ENCODE measurements around the gene PDPK1.

DNA sequence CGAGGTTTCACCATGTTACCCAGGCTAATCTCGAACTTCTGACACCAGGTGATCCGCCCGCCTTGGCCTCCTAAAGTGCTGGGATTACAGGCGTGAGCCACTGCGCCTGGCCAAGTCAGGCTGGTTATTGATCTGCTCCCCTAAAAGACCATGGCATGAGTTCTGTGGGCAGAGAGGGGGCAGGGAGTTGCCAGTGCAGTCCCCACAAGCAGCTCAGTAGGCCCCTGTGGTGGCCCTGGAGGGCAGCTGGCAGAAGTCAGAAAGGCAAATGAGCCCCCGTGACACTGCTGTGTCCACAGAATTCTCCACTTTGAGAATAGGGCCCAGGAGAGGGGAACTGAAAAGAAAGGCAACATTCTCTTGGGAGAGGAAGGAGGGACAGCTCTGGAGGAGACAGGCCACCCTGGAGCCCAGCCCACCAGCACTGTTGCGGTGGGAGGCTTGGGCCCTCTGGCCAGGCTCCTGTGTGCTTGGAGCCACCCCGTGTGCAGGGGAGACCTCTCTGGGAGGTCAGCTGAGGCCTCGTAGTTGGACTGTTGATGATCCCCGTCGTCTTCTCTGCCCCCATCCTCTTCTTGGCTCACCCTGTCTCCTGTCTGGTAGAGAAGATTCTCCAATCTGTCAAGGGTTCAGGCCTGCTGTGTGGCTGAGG, 19.7 kb upstream of the PDPK1 start:
- TF ChIP-seq POLR2A (IDR thresholded peaks at IDR 0.05): no peak
- no peak for TF ChIP-seq CTCF (IDR thresholded peaks at IDR 0.05)
- TF ChIP-seq EP300 (IDR thresholded peaks at IDR 0.05): no peak
- no peak for TF ChIP-seq POLR2AphosphoS5 (IDR thresholded peaks at IDR 0.05)

Data from gastroesophageal sphincter (tissue), 3 donors.